ENCODE measurements around the gene UBE2K.

Gene UBE2K

GRCh38 chr4:39814403-39815185 is 116.7 kb downstream of the UBE2K start:
- no peak overlapping the region for H3K4me3 ChIP-seq (replicated peaks; ENCODE audit: low read depth, low read length)
- no peak for TF ChIP-seq CTCF (IDR thresholded peaks at IDR 0.05; ENCODE audit: low read length, missing control alignments)
- peak; percentile 42 for DNase-seq (ENCODE audit: low read depth)

- DNase-seq (ENCODE audit: low read depth), result no peak
- TF ChIP-seq CTCF (IDR thresholded peaks at IDR 0.05; ENCODE audit: low read length, missing control alignments), result no peak
- no peak overlapping the region for H3K4me3 ChIP-seq (replicated peaks; ENCODE audit: low read depth, low read length)
Measured at GRCh38 chr4:39818646-39819045, 120.7 kb downstream of the UBE2K start.

GRCh38 chr4:39820186-39820585 is 122.2 kb downstream of the UBE2K start:
- no peak for DNase-seq (ENCODE audit: low read depth)
- H3K4me3 ChIP-seq (replicated peaks; ENCODE audit: low read depth, low read length), result no peak overlapping the region
- no peak for TF ChIP-seq CTCF (IDR thresholded peaks at IDR 0.05; ENCODE audit: low read length, missing control alignments)

- DNase-seq (ENCODE audit: low read depth), result no peak
- TF ChIP-seq CTCF (IDR thresholded peaks at IDR 0.05; ENCODE audit: low read length, missing control alignments), result no peak
- H3K4me3 ChIP-seq (replicated peaks; ENCODE audit: low read depth, low read length), result no peak overlapping the region
Measured at GRCh38 chr4:39821951-39822350, 124.0 kb downstream of the UBE2K start.

GRCh38 chr4:39822662-39823061 is 124.7 kb downstream of the UBE2K start:
- no peak overlapping the region for H3K4me3 ChIP-seq (replicated peaks; ENCODE audit: low read depth, low read length)
- TF ChIP-seq CTCF (IDR thresholded peaks at IDR 0.05; ENCODE audit: low read length, missing control alignments), result no peak
- DNase-seq (ENCODE audit: low read depth), result no peak

GRCh38 chr4:39823191-39823590 is 125.3 kb downstream of the UBE2K start:
- no peak overlapping the region for H3K4me3 ChIP-seq (replicated peaks; ENCODE audit: low read depth, low read length)
- no peak for TF ChIP-seq CTCF (IDR thresholded peaks at IDR 0.05; ENCODE audit: low read length, missing control alignments)
- DNase-seq (ENCODE audit: low read depth), result peak; percentile 61

- DNase-seq (ENCODE audit: low read depth), result no peak
- no peak for TF ChIP-seq CTCF (IDR thresholded peaks at IDR 0.05; ENCODE audit: low read length, missing control alignments)
- no peak overlapping the region for H3K4me3 ChIP-seq (replicated peaks; ENCODE audit: low read depth, low read length)
Measured at GRCh38 chr4:39825090-39825489, 127.2 kb downstream of the UBE2K start.

All from fibroblast of pulmonary artery (primary cell).